H1 (cell line): ENCODE results near the gene ABCG1.

ENCODE experiments used
- BRCA1 ChIP-seq: IDR thresholded peaks from 2 replicates; pipeline ENCODE4 v1.6.1; 2012; ENCODE audit warnings: low read depth, low read length, improper control_type of control experiment
- CEBPB ChIP-seq: IDR thresholded peaks from 2 replicates; pipeline ENCODE4 v1.6.1; 2012; ENCODE audit warnings: low read depth, low read length
- JUN ChIP-seq: IDR thresholded peaks from 2 replicates; pipeline ENCODE4 v1.6.1; 2011; ENCODE audit warnings: low read depth, mild to moderate bottlenecking, improper control_type of control experiment, low read length
- KDM5A ChIP-seq: fragments of 200-600 bp; IDR thresholded peaks from 2 replicates; pipeline ENCODE4 v1.7.1; 2012; ENCODE audit warnings: mild to moderate bottlenecking, low read length, inconsistent platforms, mixed read lengths
- POLR2A ChIP-seq, 2 experiments: IDR thresholded peaks; 1 replicate in 1 of 2; 2 replicates in 1 of 2; pipeline ENCODE4 v1.6.1; 2011; ENCODE audit warnings: low read depth in 2 of 2, low read length in 2 of 2, mild to moderate bottlenecking in 2 of 2; ENCODE audit errors: control extremely low read depth in 1 of 2
- POLR2AphosphoS5 ChIP-seq: IDR thresholded peaks from 2 replicates; pipeline ENCODE4 v1.6.1; 2011; ENCODE audit warnings: low read depth, low read length
- RAD21 ChIP-seq, 2 experiments: IDR thresholded peaks in 1 of 2; conservative IDR thresholded peaks in 1 of 2; 2 replicates each; pipeline ENCODE4 v1.6.1; 2011; ENCODE audit warnings: low read depth in 2 of 2, low read length in 2 of 2, improper control_type of control experiment in 1 of 2, inconsistent platforms in 1 of 2, mild to moderate bottlenecking in 1 of 2, moderate library complexity in 1 of 2
- RBBP5 ChIP-seq: IDR thresholded peaks from 2 replicates; pipeline ENCODE4 v1.7.1; 2012; ENCODE audit warnings: low read depth, mild to moderate bottlenecking, inconsistent platforms, low read length, moderate library complexity, borderline replicate concordance
- TAF1 ChIP-seq: IDR thresholded peaks from 2 replicates; pipeline ENCODE4 v1.6.1; 2011; ENCODE audit warnings: mild to moderate bottlenecking, low read depth, low read length
- YY1 ChIP-seq: IDR thresholded peaks from 2 replicates; pipeline ENCODE4 v1.6.1; 2011; ENCODE audit warnings: low read depth, mild to moderate bottlenecking, low read length
- TF ChIP-seq, protein P1 (sequence below), 3 experiments: IDR thresholded peaks; 1 replicate in 2 of 3; 2 replicates in 1 of 3; pipeline versions ENCODE4 v1.5.1 to v1.6.1; 2011; ENCODE audit warnings: low read length in 3 of 3, mild to moderate bottlenecking in 3 of 3, inconsistent platforms in 2 of 3, low read depth in 1 of 3, moderate library complexity in 1 of 3; ENCODE audit not compliant: insufficient read depth in 1 of 3; ENCODE audit errors: control extremely low read depth in 1 of 3
- TF ChIP-seq, protein P2 (sequence below): IDR thresholded peaks from 2 replicates; pipeline ENCODE4 v1.6.1; 2012; ENCODE audit warnings: inconsistent platforms
- TF ChIP-seq, protein P3 (sequence below): IDR thresholded peaks from 2 replicates; pipeline ENCODE4 v1.6.1; 2011; ENCODE audit warnings: low read depth, mild to moderate bottlenecking, low read length; ENCODE audit not compliant: insufficient read depth

DNA sequence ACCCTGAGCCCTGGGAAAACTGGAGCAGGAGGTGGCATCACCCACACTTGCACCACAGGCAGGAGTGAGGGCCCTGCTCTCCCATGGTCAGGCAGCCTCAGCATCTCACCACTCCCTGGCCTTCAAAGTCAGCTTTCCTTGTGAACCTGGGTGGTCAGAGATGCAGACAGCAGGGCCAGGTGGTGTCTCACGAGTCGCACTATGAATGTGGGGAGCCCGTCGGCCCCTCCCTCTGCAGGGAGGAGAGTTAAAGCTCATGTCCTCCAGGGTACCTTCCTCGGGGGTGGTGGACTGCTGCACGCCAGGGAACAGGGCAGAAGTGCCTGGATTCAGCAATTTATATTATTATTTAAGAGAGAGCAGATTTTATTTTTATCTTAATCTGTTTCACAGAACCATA is 24.1 kb downstream of the ABCG1 start:
- no peak for TF ChIP-seq POLR2A (IDR thresholded peaks at IDR 0.05; ENCODE audit: control extremely low read depth in 1 of 2, low read depth in 2 of 2, low read length in 2 of 2)
- TF ChIP-seq, protein P1, sequence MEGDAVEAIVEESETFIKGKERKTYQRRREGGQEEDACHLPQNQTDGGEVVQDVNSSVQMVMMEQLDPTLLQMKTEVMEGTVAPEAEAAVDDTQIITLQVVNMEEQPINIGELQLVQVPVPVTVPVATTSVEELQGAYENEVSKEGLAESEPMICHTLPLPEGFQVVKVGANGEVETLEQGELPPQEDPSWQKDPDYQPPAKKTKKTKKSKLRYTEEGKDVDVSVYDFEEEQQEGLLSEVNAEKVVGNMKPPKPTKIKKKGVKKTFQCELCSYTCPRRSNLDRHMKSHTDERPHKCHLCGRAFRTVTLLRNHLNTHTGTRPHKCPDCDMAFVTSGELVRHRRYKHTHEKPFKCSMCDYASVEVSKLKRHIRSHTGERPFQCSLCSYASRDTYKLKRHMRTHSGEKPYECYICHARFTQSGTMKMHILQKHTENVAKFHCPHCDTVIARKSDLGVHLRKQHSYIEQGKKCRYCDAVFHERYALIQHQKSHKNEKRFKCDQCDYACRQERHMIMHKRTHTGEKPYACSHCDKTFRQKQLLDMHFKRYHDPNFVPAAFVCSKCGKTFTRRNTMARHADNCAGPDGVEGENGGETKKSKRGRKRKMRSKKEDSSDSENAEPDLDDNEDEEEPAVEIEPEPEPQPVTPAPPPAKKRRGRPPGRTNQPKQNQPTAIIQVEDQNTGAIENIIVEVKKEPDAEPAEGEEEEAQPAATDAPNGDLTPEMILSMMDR (IDR thresholded peaks at IDR 0.05; ENCODE audit: control extremely low read depth in 1 of 3, insufficient read depth in 1 of 3, low read depth in 1 of 3, low read length in 3 of 3): no peak
- TF ChIP-seq CEBPB: no peak
- TF ChIP-seq KDM5A: no peak
- no peak for TF ChIP-seq YY1
- no peak for TF ChIP-seq BRCA1
- TF ChIP-seq JUN: no peak
- no peak for TF ChIP-seq RAD21 (IDR thresholded peaks at IDR 0.05 in 1 of 2, conservative IDR thresholded peaks at IDR 0.05 in 1 of 2; ENCODE audit: low read depth in 2 of 2, low read length in 2 of 2)
- TF ChIP-seq, protein P2, sequence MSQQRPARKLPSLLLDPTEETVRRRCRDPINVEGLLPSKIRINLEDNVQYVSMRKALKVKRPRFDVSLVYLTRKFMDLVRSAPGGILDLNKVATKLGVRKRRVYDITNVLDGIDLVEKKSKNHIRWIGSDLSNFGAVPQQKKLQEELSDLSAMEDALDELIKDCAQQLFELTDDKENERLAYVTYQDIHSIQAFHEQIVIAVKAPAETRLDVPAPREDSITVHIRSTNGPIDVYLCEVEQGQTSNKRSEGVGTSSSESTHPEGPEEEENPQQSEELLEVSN: no peak
- no peak for TF ChIP-seq RBBP5
- TF ChIP-seq, protein P3, sequence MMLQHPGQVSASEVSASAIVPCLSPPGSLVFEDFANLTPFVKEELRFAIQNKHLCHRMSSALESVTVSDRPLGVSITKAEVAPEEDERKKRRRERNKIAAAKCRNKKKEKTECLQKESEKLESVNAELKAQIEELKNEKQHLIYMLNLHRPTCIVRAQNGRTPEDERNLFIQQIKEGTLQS: no peak
- TF ChIP-seq TAF1: no peak
- TF ChIP-seq POLR2AphosphoS5: no peak
